ENCODE results near the gene BICDL2. TPM values are rescaled to one million over a fixed set of nuclear protein-coding genes. Genes with fewer than 3 reads are reported as not detected.
A peak's percentile ranks its signal among the peaks of the same experiment; 100 is the strongest.

Gene BICDL2
- total and polyA plus RNA-seq, 9 of the 15 experiments (the other 6 are each of a cell fraction or from before 2014, with no cell fraction given), result 0.09 to 0.28 (median 0.09) TPM; not detected in 6

DNA sequence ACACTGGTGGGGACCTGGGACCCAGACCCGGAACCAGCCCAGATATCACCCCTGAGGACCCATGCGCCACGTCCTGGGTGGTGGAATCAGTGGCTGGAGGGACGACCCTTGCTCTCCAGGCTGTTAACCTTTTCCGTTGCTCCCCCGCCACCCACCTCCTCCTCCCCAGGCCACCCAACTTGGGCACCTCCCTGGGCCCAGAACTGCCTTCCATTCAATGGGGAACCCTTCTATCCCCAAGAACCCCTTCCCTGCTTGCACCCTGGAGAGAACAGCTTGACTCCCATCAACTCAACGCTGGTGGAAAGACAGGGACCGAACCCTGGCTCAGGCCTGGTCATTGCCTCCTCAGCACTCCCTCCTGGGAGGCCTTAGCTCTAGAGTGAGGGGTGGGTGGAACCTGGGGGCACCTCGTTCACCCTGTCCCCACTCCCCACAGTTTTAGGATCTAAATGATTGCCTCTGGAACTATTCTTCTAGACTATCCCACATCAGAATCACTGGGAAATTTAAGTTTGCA lies 23.0 kb upstream of the BICDL2 start (continued):
- TF ChIP-seq, protein P1, sequence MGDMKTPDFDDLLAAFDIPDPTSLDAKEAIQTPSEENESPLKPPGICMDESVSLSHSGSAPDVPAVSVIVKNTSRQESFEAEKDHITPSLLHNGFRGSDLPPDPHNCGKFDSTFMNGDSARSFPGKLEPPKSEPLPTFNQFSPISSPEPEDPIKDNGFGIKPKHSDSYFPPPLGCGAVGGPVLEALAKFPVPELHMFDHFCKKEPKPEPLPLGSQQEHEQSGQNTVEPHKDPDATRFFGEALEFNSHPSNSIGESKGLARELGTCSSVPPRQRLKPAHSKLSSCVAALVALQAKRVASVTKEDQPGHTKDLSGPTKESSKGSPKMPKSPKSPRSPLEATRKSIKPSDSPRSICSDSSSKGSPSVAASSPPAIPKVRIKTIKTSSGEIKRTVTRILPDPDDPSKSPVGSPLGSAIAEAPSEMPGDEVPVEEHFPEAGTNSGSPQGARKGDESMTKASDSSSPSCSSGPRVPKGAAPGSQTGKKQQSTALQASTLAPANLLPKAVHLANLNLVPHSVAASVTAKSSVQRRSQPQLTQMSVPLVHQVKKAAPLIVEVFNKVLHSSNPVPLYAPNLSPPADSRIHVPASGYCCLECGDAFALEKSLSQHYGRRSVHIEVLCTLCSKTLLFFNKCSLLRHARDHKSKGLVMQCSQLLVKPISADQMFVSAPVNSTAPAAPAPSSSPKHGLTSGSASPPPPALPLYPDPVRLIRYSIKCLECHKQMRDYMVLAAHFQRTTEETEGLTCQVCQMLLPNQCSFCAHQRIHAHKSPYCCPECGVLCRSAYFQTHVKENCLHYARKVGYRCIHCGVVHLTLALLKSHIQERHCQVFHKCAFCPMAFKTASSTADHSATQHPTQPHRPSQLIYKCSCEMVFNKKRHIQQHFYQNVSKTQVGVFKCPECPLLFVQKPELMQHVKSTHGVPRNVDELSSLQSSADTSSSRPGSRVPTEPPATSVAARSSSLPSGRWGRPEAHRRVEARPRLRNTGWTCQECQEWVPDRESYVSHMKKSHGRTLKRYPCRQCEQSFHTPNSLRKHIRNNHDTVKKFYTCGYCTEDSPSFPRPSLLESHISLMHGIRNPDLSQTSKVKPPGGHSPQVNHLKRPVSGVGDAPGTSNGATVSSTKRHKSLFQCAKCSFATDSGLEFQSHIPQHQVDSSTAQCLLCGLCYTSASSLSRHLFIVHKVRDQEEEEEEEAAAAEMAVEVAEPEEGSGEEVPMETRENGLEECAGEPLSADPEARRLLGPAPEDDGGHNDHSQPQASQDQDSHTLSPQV (IDR thresholded peaks at IDR 0.05), result 0 out of 2 replicates have a peak, but pooled peaks have one; percentile 4
- TF ChIP-seq ZNF197 (CRISPR knock-in tag; IDR thresholded peaks at IDR 0.05; ENCODE audit: low read depth) (no peak), SMARCA4 (IDR thresholded peaks at IDR 0.05) (peak; percentile 14; the same call in 1 of the 2 replicates), ATF1 (CRISPR knock-in tag; IDR thresholded peaks at IDR 0.05) (no peak), ATF1 (tag; IDR thresholded peaks at IDR 0.05) (0 out of 2 replicates have a peak, but pooled peaks have one; percentile 7), NR4A1 (CRISPR knock-in tag; IDR thresholded peaks at IDR 0.05) (no peak), NR4A1 (tag; IDR thresholded peaks at IDR 0.05) (0 out of 2 replicates have a peak, but pooled peaks have one; percentile 45), NR3C1 (CRISPR knock-in tag; IDR thresholded peaks at IDR 0.05) (0 out of 2 replicates have a peak, but pooled peaks have one; percentile 21), MAFG (tag; conservative IDR thresholded peaks at IDR 0.05) (no peak)
- TF ChIP-seq, protein P2, sequence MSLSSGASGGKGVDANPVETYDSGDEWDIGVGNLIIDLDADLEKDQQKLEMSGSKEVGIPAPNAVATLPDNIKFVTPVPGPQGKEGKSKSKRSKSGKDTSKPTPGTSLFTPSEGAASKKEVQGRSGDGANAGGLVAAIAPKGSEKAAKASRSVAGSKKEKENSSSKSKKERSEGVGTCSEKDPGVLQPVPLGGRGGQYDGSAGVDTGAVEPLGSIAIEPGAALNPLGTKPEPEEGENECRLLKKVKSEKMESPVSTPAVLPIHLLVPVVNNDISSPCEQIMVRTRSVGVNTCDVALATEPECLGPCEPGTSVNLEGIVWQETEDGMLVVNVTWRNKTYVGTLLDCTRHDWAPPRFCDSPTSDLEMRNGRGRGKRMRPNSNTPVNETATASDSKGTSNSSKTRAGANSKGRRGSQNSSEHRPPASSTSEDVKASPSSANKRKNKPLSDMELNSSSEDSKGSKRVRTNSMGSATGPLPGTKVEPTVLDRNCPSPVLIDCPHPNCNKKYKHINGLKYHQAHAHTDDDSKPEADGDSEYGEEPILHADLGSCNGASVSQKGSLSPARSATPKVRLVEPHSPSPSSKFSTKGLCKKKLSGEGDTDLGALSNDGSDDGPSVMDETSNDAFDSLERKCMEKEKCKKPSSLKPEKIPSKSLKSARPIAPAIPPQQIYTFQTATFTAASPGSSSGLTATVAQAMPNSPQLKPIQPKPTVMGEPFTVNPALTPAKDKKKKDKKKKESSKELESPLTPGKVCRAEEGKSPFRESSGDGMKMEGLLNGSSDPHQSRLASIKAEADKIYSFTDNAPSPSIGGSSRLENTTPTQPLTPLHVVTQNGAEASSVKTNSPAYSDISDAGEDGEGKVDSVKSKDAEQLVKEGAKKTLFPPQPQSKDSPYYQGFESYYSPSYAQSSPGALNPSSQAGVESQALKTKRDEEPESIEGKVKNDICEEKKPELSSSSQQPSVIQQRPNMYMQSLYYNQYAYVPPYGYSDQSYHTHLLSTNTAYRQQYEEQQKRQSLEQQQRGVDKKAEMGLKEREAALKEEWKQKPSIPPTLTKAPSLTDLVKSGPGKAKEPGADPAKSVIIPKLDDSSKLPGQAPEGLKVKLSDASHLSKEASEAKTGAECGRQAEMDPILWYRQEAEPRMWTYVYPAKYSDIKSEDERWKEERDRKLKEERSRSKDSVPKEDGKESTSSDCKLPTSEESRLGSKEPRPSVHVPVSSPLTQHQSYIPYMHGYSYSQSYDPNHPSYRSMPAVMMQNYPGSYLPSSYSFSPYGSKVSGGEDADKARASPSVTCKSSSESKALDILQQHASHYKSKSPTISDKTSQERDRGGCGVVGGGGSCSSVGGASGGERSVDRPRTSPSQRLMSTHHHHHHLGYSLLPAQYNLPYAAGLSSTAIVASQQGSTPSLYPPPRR (CRISPR knock-in tag; IDR thresholded peaks at IDR 0.05; ENCODE audit: borderline replicate concordance), result no peak

Measured in K562 (cell line).